ENCODE measurements around the gene EIF4G1.

DNA sequence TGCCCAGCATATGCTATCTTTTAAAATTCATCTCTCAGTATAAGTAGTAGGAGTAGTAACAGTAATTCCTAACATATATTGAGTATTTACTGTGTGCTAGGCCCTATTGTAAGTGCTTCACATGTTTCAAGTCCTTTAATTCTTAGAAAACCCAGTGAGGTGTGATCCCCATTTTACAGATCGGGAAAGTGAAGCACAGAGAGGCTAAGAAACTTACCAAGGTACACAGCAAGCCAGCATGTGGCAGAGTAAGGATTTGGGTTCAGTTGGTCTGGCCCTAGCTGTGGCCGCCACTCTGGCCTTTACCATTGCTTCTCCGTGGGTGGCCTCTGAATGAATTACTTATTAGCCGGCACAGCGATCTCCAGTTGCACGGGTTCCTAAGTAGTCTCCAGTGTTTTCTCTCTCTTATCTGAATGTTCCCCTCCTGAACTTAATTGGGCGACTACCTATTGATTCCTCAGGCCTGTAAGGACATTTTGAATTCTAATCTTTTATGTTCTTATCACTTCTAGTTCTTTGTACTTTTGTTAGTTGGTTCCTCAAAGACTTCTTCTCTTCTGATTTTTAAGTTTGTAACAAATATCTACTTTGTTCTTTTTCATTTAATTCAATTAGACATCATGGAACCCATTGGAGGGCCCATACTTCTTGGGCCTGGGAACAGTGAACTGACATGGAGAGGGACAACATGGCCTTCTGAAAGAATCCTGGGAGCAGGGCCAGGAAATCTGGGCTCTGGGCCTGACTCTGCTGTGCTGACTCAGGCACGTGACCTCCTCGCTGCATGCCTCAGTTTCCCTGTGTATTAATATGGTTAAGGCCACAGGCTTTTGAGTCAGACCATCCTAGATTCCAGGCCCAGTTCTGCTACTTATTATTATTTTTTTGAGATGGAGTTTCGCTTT lies 35.4 kb downstream of the EIF4G1 start:
- TF ChIP-seq CREB1 (CRISPR knock-in tag; IDR thresholded peaks at IDR 0.05; ENCODE audit: low read depth) (no peak), ZNF114 (CRISPR knock-in tag; IDR thresholded peaks at IDR 0.05) (no peak), EZH2 (IDR thresholded peaks at IDR 0.05; ENCODE audit: low read depth, unreplicated experiment) (no peak), EZH2phosphoT487 (IDR thresholded peaks at IDR 0.05; ENCODE audit: unreplicated experiment) (no peak), ZNF331 (CRISPR knock-in tag; IDR thresholded peaks at IDR 0.05; ENCODE audit: low read depth) (no peak), POLR2AphosphoS5 (IDR thresholded peaks at IDR 0.05; ENCODE audit: low read depth) (no peak)
- TF ChIP-seq, protein P1, sequence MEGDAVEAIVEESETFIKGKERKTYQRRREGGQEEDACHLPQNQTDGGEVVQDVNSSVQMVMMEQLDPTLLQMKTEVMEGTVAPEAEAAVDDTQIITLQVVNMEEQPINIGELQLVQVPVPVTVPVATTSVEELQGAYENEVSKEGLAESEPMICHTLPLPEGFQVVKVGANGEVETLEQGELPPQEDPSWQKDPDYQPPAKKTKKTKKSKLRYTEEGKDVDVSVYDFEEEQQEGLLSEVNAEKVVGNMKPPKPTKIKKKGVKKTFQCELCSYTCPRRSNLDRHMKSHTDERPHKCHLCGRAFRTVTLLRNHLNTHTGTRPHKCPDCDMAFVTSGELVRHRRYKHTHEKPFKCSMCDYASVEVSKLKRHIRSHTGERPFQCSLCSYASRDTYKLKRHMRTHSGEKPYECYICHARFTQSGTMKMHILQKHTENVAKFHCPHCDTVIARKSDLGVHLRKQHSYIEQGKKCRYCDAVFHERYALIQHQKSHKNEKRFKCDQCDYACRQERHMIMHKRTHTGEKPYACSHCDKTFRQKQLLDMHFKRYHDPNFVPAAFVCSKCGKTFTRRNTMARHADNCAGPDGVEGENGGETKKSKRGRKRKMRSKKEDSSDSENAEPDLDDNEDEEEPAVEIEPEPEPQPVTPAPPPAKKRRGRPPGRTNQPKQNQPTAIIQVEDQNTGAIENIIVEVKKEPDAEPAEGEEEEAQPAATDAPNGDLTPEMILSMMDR (conservative IDR thresholded peaks at IDR 0.05; ENCODE audit: low read depth in 2 of 2): no peak
- TF ChIP-seq, protein P2, sequence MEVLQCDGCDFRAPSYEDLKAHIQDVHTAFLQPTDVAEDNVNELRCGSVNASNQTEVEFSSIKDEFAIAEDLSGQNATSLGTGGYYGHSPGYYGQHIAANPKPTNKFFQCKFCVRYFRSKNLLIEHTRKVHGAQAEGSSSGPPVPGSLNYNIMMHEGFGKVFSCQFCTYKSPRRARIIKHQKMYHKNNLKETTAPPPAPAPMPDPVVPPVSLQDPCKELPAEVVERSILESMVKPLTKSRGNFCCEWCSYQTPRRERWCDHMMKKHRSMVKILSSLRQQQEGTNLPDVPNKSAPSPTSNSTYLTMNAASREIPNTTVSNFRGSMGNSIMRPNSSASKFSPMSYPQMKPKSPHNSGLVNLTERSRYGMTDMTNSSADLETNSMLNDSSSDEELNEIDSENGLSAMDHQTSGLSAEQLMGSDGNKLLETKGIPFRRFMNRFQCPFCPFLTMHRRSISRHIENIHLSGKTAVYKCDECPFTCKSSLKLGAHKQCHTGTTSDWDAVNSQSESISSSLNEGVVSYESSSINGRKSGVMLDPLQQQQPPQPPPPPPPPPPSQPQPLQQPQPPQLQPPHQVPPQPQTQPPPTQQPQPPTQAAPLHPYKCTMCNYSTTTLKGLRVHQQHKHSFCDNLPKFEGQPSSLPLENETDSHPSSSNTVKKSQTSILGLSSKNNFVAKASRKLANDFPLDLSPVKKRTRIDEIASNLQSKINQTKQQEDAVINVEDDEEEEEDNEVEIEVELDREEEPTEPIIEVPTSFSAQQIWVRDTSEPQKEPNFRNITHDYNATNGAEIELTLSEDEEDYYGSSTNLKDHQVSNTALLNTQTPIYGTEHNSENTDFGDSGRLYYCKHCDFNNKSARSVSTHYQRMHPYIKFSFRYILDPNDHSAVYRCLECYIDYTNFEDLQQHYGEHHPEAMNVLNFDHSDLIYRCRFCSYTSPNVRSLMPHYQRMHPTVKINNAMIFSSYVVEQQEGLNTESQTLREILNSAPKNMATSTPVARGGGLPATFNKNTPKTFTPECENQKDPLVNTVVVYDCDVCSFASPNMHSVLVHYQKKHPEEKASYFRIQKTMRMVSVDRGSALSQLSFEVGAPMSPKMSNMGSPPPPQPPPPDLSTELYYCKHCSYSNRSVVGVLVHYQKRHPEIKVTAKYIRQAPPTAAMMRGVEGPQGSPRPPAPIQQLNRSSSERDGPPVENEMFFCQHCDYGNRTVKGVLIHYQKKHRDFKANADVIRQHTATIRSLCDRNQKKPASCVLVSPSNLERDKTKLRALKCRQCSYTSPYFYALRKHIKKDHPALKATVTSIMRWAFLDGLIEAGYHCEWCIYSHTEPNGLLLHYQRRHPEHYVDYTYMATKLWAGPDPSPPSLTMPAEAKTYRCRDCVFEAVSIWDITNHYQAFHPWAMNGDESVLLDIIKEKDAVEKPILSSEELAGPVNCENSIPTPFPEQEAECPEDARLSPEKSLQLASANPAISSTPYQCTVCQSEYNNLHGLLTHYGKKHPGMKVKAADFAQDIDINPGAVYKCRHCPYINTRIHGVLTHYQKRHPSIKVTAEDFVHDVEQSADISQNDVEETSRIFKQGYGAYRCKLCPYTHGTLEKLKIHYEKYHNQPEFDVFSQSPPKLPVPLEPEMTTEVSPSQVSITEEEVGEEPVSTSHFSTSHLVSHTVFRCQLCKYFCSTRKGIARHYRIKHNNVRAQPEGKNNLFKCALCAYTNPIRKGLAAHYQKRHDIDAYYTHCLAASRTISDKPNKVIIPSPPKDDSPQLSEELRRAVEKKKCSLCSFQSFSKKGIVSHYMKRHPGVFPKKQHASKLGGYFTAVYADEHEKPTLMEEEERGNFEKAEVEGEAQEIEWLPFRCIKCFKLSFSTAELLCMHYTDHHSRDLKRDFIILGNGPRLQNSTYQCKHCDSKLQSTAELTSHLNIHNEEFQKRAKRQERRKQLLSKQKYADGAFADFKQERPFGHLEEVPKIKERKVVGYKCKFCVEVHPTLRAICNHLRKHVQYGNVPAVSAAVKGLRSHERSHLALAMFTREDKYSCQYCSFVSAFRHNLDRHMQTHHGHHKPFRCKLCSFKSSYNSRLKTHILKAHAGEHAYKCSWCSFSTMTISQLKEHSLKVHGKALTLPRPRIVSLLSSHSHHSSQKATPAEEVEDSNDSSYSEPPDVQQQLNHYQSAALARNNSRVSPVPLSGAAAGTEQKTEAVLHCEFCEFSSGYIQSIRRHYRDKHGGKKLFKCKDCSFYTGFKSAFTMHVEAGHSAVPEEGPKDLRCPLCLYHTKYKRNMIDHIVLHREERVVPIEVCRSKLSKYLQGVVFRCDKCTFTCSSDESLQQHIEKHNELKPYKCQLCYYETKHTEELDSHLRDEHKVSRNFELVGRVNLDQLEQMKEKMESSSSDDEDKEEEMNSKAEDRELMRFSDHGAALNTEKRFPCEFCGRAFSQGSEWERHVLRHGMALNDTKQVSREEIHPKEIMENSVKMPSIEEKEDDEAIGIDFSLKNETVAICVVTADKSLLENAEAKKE (CRISPR knock-in tag; IDR thresholded peaks at IDR 0.05): no peak
- TF ChIP-seq, protein P3, sequence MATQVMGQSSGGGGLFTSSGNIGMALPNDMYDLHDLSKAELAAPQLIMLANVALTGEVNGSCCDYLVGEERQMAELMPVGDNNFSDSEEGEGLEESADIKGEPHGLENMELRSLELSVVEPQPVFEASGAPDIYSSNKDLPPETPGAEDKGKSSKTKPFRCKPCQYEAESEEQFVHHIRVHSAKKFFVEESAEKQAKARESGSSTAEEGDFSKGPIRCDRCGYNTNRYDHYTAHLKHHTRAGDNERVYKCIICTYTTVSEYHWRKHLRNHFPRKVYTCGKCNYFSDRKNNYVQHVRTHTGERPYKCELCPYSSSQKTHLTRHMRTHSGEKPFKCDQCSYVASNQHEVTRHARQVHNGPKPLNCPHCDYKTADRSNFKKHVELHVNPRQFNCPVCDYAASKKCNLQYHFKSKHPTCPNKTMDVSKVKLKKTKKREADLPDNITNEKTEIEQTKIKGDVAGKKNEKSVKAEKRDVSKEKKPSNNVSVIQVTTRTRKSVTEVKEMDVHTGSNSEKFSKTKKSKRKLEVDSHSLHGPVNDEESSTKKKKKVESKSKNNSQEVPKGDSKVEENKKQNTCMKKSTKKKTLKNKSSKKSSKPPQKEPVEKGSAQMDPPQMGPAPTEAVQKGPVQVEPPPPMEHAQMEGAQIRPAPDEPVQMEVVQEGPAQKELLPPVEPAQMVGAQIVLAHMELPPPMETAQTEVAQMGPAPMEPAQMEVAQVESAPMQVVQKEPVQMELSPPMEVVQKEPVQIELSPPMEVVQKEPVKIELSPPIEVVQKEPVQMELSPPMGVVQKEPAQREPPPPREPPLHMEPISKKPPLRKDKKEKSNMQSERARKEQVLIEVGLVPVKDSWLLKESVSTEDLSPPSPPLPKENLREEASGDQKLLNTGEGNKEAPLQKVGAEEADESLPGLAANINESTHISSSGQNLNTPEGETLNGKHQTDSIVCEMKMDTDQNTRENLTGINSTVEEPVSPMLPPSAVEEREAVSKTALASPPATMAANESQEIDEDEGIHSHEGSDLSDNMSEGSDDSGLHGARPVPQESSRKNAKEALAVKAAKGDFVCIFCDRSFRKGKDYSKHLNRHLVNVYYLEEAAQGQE (IDR thresholded peaks at IDR 0.05; ENCODE audit: unreplicated experiment): no peak
